ENCODE measurements around the gene RASGRP1.

RASGRP1 gene

DNA sequence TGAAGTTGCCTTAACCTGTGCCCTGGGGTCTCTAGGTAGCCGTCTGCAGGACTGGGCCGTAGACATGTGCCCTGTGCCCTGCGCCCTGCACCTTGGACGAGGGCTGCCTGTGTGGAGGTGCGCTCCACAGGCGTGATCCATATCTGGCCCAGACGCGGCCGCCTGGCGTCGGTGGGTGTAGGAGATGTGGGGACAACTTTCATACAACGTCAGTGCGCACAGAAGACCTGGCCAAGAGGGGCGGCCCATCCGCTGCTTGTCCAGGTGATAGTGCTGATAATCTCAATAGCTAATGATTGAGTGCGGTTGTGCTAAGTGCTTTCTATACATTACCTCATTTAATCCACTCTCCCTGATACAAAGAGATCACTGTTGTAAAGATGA lies 665 bp upstream of the RASGRP1 start:
- no peak for DNase-seq (ENCODE audit: low spot score)

DNA sequence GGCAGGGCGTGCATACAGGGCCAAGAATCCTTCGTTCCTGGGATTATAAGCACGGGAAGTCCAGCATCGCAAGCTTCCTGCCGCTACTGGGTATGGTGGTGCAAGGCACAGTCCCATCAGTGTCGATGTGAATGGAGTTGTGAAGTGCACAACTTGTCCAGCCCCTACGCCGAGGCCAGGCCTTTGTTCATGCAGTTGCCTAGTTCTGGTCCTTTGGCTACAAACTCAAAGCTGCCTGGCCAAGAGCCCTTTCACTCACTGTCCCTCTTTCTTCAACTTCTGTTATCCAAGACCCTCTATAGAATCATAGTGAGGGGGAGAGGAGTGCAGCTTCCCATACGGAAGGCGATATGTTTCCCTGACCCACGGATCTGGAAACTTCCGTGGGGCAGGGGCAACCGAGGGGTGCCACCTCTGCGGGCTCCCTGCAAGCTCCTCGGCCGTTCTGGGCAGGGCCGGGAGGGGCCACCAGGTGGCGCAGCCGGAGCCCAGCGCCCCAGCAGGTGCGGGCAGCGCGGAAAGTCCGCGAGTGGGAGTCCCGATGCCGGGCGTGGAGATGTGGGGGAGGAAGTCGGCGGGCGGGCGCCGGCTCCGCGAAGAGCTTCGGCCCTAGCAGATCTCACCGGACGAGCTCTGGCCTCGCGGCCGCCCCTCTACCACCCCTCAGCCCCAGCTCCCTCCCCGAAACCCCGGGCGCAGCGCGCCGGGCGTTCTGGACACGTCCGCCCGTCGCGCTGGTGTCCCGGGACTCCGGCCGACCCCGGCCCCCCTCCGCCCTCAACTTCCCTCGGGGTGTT lies 693 bp downstream of the RASGRP1 start:
- DNase-seq (ENCODE audit: low spot score): peak; percentile 60

DNA sequence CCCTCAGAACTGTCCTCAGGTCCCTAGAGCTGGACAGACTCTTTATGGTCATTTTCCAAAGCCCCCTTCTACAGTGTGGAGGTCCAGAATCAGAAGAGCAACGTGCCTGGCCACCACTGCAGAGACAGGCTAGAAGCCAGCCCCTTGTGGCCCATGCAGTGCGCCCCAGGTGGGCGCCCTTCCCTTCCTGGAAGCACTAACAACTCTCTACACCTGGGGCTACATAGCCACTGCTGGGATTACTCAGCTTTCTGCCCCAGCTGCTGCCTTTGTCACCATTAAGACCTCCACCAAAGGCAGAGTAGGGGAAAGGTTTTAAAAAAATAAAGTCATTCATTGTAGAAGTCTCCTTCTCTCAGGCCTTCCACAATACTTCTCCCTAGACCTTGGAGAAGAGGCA lies 2.3 kb downstream of the RASGRP1 start:
- no peak for DNase-seq (ENCODE audit: low spot score)

DNA sequence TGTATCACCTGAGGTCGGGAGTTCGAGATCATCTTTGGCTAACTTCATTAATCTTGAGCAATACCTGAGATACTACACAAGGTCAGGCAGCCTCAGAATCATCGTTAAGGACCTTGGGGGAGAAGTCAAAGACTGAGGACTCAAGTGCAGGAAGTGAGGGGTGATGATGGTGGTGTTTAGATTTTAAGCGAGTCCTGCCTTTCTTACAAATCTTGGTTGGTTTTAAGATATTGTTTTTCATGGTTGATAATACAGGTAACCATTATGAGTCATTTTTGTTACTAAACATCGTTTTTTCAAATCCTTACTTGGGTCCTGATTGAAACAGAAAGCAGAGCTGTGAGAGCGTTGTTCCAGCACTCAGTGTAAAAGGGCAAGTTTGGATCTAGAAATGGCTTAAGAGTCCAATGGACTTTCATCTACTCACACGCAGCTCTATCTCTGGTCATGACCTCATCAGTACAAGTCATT lies 4.1 kb downstream of the RASGRP1 start:
- no peak for DNase-seq (ENCODE audit: low spot score)

DNA sequence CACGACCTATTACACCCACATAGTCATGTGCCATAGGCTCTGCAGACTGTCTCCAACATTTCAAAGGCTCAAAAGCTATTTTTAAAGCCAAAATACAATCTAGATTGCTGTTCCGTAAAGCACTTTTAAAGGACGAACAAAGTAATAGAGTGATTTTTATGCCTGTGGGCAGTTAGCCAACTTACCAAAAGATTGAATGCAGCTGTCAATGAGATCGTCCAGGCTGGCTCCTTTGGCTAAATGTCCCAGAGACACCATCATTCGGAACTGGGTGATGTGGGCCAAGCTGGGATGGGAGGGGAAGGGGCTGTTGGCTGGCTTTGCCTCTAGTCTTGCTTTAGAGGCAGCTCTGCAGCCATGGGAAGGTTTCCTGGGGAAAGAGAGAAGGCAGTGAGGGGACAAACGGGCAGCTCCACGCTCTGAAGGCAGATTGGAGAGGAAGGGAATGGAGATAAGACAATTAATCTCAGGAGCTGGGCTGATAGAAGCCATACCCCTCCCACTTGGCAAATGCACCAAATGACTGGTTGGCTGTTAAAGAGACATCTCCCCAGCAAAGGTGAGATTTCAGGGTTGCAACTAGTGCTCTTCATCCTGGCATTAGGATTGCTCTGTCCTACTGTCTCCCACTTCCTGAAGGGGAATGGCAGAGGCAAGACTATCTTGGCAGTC lies 4.8 kb downstream of the RASGRP1 start:
- DNase-seq (ENCODE audit: low spot score): no peak

DNA sequence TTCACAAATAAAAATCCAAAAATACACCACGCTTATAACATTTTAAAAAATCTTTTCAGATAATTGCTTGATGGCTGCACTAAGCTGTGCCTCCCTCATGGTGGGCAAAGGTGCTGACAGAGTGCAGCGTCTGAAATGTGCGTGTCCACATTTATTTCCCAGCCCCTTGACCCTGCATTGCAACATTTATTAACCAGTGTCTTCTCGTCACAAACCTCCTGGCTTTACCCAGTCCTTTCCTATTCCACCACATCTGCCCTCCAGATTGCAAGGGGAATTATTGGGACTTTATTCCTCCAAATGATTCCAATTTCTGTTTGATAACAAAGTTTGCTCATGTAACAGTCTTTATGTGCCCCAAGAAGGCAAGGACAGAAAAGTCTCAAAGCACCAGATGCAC lies 5.5 kb downstream of the RASGRP1 start:
- DNase-seq (ENCODE audit: low spot score): no peak

DNA sequence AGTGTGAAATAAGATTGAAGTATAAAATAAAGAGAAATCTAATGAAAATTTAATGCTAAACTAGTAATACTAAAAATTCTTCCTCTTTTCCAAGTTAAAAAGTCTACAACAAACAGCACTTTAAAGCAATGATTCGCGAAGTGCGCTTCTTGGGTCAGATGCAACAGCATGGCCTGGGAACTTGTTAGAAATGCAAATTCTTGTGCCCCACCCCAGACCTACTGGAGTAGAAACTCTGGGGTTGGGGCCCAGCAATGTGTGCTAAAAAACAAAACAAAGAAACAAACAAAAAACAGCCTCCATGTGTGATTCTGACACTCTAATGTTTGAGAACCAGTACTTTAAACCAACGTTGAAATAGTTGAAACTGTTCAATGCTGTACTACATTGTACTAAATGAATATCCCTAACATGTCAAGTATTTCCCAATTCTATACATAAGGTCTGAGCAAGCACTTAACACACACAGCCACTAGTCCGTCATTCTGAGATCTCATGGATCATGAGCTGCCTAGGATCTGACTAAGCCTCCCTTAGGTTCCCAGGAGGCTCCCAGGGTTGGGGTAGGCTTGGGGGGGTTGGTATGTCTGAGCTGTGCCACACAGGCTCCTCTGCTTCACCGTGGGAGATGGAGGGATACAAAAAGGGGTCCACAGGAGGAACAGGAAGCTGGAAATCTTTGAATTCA lies 6.1 kb downstream of the RASGRP1 start:
- peak; percentile 54 for DNase-seq (ENCODE audit: low spot score)

DNA sequence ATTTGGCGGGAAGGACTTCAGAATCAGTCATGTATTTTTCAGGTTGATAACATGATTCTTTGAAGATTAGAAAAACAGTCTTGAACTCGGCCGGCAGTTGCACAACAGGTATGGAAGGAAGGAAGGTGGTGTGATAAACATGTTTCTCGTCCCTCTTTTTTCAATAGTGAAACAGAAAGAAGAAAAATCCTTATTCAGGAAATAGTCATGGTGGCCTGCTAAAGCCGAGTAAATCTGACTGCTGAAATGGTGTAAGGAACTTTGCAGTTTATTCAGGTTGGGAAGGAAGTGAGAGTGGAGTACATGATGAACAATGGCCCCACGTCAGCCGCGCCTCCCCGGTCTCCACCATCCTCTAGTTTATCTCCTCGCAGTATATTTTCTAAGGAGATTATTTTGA lies 6.7 kb downstream of the RASGRP1 start:
- no peak for DNase-seq (ENCODE audit: low spot score)

DNA sequence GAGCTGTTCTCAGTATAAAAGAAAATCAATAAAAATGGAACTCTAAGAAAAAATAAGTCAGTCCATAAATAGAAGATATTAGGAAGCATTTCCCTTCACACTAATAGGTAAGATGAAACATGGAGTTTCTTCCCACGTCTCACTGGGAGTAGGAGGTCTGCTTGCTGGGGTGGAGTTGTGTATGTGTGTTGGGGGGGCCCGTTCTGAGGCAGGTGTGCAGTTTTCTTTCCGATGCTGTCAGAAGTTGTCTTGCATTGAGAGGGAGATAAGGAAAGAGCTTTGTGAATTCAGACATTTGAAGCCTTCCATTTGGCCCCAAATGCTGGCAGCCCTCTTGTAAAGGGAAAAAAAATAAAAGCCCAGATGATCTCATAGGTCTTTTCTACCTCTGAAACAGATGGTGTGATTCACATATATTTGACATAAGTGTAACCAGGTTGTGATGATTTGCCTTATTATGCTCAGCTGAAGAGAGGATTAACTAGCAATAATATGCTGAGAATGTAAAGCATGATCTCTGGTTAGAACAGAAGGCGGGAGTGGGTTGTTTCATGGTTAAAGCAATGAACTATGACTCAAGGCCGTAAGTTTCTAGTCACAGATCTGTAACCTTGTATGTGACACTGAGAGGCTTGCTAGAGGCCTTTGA lies 8.8 kb downstream of the RASGRP1 start:
- DNase-seq (ENCODE audit: low spot score): peak; percentile 64

DNA sequence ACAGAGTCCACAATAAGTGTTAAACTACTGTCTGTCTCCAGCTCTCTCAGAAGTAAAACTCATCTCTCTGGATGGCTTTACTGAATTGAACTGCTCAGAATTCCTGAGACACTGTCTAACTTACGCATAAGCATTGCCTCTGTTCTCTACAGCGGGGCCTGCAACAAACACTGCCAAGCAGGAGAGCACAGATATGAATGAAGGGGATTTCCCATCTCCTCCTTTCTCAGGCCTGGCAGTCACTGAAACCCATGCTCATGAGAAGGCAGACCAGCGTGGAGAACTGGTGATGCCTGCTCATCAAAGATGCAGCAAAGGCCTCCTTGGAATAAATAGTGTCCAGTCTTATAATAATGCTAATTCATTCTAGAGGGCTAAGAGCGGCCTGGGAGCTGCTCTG lies 10.3 kb downstream of the RASGRP1 start:
- no peak for DNase-seq (ENCODE audit: low spot score)

DNA sequence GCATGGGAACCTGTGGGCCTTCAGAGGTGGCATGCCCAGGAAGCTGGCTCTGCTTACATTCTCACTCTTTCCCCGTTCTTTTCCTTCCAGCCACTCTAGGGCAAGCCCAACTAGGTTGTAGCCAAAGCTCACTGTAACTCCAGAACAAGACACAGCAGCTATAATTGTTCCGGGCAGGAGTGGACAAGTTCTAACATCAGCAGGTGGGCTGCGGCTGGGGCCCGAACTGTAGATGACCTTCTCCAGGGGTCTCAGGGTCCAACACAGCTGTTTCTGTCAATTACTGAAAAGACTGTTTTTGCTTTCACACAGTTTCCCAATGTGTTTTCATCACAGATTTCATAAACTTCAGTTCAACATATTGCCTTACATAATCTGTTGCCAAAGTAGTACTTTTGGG lies 11.5 kb downstream of the RASGRP1 start:
- DNase-seq (ENCODE audit: low spot score): no peak

DNA sequence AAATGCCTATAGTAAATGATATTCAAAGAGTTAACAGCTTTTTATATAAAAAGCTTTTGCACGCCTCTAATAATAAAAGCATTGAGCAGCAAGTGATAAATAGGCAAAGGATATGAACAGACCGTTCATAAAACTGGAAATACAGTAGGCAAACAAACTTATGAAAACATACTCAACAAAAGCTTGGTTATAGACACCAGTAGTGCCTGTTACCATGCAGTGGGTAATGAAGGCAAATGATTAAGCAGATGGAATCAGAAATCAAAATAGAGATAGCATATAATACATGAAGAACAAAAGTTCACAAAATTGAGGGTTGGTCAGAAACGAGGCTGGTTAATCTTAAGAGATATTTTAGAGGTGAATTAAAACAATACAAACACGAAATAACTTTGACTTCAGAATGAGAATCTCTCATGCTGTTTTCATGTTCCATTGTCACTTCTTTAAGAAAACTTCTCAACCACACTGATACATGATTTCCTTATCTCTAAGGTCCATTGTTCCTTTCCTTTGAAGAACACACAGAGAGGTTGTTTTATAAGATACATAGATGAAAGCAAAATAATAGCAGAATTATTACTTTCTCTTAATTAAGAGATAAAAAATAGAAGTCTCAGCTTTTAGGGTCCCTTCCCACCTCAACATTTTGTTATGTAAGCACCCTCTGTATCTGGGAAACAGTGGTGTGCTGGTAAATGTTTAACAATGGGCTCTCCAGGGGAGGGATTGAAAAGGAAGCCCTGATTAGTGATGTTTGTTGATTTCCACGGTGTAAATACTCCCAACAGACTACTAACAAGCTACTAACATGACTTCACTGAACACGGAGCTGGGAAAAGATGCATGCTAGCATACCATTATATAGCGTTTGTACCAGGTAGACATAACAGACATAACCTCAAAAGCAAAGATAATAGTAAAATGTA lies 12.6 kb downstream of the RASGRP1 start:
- DNase-seq (ENCODE audit: low spot score): no peak

DNA sequence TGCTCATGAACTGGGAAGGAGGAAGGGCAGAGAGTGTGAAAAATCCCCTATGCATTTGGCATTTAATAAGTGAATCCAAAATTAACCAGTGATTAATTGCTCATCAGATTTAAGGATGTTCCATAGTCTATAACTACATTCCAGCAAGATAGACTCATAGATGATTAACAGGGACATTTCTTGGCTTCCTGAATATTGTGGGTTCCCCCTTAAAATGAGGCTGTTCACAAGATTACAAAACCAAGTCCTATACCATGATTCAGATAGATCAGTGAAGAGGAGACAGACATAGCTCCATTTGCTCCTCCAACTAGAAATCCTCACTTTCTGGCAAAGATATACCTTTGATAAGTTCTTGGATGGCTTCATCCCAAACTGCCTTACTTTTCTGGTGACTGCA lies 15.4 kb downstream of the RASGRP1 start:
- DNase-seq (ENCODE audit: low spot score): no peak

DNA sequence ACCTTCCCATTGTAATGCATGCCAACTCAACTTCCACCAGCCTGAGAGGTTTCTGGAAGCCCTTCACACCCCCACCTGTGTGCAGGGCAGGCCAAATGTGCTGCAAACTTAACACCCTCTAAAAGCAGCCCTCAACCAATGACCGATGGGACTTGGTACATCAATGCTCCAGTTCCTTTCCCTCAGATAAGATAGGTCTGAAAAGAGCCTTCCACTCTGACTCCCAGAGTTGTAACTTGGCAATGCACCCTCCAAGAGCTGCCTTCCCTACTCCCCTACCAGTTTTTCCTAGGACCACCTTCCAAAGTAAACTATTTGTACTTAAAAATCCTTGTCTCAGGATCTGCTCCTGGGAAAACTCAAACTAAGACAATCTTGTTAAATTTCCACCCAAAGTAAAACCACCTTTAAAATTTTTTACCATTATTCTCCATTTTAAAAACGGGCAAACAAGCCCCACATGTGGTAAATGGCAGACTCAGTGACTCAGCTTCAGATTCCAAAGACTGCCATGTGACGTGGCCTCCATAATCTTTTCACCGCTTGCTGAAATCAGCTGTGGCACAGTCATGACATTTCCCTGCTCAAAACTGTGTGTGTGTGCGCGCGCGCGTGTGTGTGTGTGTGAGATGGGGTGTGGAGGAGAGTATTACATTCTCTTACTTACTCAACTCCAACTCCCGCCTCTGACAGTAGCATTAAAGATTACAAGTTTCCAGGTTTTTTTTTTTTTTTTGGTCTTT lies 17.2 kb downstream of the RASGRP1 start:
- DNase-seq (ENCODE audit: low spot score): no peak

DNA sequence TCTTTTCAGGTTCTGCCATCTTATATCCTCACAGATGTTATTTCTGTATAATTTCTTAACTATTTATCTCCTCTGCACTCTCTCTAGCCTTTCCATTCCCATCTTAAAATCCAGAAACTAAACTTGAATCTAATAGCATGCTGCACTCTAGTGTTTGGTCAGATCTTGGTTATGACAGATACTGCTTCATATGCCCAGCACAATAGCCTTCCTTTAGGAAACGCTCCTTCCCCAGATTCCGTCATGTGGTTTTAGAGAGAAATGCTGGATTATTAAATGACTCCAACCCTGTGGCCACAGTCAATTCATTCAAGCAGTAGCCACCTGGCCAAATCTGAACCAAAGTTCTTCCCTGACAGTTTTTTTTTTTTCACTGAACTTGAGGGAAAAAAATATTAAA lies 19.4 kb downstream of the RASGRP1 start:
- no peak for DNase-seq (ENCODE audit: low spot score)

DNA sequence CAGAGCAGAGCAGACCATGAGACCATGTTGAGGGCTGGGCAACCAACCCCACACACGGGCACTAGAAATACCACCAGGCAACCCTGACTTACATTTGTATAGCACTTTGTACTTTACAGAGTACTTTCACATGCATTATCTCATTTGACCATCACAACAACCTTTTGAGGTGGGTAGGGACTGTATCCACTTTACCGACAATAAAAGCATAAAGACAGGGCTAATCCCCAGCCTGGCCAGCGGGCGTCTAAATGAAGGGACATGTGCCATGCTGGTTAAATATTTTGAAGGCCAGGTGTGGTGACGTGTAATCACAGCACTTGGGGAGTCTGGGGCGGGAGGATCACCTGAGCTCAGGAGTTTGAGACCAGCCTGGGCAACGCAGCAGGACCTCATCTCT lies 23.6 kb downstream of the RASGRP1 start:
- DNase-seq (ENCODE audit: low spot score): no peak

DNA sequence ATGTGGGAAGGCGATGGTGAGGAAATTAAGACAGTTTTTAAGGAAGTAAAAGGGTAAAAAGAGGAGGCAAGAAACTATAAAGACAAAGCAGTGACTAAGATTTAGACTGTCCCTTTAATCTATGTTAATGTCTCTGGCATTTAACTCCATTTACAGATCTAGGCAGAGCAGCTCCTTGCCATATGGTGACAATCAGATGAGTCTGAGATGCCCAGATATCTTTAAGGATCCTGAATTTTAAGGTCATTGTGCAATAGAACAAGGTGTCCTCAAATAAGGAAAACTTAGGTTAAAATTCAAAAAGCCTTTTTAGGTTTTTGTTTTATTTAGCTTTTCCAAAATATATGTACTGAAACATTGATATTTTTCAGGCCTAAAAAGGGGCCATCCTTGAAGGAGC lies 24.1 kb downstream of the RASGRP1 start:
- DNase-seq (ENCODE audit: low spot score): no peak

DNA sequence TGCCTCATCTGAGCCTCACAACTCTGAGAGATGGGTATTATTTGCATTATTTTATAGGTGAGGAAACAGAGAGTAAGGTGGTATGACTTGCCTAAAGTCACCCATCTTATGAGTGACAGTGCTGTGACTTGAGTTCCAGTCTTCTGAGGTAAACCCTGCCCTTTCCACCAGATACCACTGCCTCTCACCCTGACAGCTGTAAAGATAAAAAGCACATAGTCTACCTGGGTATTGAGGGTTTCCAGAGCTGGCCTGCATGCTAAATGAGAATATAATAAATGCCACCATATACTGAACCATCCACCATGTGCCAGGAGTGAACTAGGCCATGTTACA lies 25.6 kb downstream of the RASGRP1 start:
- DNase-seq (ENCODE audit: low spot score): no peak

DNA sequence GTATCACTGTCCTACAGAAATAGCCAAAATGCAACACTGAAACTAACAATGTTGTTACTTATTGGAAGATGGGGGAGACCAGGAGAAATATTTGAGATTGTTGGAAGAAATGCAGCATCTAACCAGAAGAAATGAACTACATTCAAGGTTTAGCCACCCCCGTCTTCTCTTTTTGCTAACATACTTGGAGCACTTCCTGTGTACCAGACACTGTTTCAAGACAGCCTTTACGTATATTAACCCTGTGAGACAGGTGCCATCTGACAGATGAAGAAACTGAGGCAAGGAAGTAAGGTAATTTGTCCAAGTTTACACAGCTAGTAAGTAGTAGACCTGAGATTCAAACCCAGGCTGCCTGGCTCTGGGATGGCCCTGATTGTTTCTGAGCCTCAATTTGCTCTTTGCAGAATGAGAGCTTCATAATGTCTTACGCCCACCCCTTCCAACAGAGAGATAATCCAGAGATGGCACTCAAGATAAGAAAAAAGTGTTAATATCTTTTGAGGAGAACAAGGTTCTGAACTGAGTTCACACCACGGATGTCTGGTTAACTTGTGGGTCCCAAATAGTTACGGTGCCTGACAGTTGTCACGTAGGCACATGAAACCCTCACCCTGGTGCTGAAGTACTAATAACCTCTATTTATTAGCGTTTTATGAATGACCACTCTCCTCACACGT lies 26.1 kb downstream of the RASGRP1 start:
- no peak for DNase-seq (ENCODE audit: low spot score)

DNA sequence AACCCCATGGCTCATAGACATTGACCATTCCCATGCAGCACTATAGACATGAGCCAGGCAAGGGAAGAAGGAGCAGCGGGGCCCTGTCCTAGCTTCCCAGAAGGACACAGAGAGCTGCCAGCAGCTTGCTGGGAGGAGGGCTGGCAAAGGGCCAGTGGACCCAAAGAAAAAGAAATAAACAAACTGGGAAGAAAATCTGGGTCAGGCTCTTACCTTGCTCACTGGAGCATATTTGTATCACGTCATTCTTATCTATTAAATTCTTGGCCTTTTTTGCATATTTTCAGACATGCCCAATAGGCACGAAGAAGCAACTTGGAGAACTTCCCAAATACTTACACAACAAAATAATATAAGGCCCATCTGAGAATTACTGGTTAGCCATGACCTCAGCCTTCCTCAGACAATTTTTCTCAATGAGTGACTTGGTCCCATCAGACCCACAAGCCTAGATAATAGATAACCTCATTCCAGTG lies 28.4 kb downstream of the RASGRP1 start:
- peak; percentile 70 for DNase-seq (ENCODE audit: low spot score)

Data from hepatic stellate cell (primary cell).